GM21447 (cell line): Measurements from ENCODE around the gene DIP2B.
"Not testable (repeated sequence)": the region's sequence is repeated elsewhere in the genome, so short reads cannot be mapped to it uniquely, and the experiment has no call there.

Experiments used
- ATAC-seq: cut with Tn5 transposase; IDR thresholded peaks from one replicate; pipeline ENCODE4 v1.9.1; 2021; ENCODE audit not compliant: unreplicated experiment

Gene DIP2B

DNA sequence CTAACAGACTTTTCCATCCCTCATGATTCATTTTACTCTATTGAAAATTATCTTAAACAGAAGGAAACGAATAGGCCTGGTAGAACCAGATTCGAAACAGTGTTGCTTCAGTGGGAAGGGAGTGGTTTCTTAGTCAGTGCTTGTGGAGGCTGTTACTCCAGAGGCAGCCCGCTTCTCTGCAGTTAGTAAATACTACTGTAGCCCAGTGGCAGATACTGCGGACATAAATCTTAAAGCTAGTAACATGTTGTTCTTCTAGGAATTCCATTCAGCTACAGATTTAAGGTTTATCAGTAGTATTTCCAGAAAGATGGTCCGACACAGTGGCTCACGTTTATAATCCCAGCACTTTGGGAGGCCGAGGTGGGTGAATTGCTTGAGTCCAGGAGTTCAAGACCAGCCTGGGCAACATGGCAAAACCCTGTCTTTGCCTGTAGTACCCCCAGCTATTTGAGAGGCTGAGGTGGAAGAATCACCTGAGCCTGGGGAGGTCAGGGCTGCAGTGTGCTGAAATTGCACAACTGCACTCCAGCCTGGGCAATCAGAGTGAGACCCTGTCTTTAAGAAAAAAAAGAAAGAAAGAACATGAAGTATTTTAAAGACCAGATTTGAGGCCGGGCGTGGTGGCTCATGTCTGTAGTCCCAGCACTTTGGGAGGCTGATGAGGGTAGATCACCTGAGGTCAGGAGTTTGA, 45.9 kb downstream of the DIP2B start:
- ATAC-seq: no peak

DNA sequence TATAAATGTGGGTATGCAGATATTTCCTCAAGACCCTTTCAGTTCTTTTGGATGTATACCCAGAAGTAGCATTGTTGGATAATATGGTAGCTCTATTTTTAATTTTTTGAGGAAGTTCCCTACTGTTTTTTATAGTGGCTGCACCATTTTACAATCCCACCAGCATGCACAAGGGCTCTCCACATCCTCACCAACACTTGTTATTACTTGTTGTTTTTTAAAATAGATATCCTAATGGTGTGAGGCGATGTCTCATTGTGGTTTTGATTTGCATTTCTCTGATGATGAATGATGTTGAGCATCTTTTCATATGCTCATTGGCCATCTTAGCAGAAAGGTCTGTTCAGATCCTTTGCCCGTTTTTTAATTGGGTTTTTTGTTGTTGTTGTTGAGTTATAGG, 47.1 kb downstream of the DIP2B start:
- ATAC-seq: no peak

DNA sequence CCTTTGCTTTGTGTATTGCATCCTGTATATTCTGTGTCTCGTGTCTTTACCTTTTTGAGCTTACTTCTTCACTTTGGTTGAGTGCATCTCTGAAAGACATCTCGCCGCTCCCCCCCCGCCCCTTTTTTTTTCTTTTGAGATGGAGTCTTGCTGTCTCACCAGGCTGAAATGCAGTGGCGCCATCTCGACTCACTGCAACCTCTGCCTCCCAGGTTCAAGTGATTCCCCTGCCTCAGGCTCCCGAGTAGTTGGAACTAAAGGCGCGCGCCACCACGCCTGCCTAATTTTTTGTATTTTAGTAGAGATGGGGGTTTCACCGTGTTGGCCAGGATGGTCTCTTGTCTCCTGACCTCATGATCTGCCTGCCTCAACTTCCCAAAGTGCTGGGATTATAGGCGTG, 49.9 kb downstream of the DIP2B start:
- ATAC-seq: no peak

DNA sequence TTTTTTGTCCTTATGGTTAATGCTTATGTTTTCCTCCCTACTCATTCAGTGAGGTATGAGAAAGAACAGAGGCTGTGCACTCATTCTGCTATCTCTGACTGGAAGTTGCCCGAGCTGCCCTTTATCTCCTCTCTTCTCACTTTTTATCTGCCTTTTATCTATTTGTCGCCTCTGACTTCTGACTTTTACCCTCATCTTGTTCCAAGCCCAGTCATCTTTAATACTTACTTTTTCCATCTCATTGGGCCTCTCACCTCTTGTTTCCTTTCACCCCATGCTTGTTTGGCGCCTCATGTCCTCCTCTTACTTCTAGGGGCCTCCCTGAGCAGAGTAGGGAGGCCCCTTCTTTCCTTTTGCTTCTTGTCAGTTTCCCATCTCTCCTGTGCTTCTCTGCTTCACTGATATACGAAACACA, 50.7 kb downstream of the DIP2B start:
- no peak for ATAC-seq

DNA sequence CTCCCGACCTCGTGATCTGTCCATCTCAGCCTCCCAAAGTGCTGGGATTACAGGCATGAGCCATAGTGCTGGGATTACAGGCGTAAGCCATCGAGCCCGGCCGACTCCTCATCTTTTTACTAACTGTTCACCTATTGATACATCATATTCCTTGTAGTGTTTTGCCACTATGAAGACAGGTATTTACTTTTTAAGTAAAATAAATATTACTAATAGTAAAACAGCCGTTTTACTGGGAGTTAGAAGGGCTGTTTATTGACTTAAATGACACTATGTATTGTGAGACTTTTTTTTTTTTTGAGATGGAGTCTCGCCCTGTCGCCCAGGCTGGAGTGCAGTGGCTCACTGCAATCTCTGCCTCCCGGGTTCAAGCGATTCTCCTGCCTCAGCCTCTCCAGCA, 51.5 kb downstream of the DIP2B start:
- no peak for ATAC-seq

DNA sequence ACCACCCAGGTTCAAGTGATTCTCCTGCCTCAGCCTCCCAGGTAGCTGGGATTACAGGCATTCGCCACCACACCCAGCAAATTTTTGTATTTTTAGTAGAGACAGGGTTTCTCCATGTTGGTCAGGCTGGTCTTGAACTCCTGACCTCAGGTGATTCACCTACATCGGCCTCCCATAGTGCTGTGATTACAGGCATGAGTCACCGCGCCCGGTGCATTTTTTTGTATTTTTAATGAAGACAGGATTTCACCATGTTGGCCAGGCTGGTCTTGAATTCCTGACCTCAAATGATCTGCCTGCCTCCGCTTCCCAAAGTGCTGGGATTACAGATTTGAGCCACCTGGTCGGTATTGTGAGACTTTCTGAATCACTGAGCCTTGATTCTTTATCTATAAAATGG, 52.0 kb downstream of the DIP2B start:
- ATAC-seq: not testable (repeated sequence)

DNA sequence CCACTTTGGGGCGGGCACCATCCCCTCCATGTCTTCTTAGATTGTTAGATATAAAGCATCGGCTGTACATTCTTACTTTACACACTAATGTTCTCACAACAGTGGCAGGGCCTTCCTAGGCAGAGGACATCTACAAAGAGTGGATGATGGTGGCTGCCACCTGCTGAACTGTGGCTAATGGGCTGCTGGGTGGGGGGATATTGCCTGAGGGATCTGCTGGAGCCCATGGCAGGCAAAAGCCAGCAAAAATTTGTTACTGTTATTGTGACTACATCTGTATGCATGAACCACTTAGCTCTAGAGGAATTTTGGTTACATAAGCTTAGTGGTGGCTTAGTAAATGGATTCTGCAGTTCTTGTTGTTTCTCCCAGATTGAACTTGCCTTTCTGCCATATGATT, 52.6 kb downstream of the DIP2B start:
- ATAC-seq: no peak

DNA sequence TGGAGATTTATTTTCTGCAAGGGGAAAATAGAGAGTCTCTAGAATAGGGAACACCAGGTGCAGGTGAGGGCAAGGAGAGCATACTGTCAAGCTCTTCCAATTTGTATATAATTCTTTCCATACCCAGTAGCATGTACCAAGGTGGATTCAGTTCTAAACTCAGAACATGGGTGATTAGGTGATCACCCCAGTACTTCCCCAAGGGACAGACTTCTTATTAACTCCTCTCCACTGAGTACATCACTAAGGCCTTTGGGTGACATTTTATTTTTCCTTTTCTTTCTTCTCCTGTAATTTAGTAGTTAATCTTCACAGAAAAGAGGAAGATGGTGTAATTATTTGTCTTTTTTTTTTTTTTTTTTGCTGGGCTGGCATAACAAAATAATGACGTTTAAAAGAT, 54.2 kb downstream of the DIP2B start:
- no peak for ATAC-seq

DNA sequence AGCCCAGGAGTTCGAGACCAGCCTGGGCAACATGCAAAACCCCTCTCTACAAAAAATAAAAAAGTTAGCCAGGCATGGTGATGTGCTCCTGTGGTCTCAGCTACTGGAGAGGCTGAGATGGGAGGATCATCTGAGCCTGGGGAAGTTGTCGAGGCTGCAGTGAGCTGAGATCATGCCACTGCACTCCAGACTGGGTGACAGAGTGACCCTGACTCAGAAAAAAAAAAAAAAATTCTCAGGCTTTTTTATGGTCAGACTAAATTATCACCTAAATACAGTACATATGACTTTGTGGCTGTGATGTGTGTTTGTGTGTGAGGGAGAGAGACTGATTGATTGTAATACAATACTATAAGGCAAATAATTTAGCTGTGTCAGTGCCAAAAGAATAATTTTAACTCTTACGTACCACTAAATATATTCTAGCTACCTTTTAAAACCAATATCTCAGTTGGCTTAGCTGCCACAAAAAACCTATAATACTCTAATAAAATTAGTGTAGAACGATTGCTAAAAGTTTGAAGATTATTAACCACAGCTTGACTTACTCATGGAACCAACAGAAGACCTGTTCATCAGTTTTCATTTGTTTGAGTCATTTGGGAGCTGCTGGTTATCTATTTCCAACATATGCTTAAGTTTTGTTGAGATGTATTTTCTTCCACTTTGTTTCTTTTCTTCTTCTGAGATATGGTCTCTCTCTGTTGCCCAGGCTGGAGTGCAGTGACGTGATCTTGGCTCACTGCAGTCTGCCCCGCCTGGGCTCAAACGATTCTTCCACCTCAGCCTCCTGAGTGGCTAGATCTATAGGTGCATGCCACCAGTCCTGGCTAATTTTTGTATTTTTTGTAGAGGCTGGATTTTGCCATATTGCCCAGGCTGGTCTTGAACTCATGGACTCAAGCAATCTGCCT, 58.0 kb downstream of the DIP2B start:
- no peak for ATAC-seq

DNA sequence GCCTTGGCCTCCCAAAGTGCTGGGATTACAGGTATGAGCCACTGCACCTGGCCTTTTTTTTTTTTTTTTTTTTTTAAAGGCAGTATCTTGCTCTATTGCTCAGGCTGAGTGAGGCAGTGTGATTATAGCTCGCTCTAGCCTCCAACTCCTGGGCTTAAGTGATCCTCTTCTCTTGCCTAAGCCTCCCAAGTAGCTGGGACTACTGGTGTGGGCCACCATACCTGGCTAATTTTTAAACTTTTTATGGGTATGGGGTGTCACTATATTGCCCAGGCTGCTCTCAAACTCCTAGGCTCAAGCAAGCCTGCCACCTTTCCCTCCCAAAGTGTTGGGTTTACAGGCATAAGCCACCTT, 58.6 kb downstream of the DIP2B start:
- ATAC-seq: no peak

DNA sequence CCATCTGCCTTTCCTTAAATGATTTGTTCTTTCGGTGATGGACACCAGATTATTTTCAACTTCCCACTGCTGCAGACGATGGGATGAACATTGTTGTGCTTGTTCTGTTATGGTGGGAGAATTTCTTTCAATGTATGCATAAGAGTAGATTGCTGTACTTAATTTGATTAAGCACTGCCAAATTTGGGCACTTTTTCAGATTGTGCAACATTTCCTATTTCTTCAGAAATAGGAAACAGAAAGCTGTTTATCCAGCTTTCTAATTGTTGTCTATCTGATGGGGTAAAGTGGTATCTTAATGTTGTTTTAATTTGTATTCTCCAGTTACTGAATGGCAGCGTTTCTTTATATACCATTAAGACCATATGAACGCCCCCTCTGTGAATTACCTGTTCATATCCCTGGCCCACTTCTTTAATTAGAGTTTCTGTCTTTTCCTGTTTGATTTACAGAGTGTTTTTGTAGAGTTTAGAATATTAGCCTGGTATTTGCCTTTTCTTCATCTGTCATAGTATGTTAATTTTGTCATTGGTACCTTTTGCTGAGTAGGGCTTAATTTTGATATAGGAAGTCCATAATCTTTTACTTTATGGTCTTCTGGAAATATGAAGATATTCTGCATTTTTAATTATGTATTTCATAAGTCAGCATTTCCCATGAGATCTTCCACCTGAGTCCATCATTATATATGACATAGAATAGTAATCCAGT, 59.6 kb downstream of the DIP2B start:
- no peak for ATAC-seq

DNA sequence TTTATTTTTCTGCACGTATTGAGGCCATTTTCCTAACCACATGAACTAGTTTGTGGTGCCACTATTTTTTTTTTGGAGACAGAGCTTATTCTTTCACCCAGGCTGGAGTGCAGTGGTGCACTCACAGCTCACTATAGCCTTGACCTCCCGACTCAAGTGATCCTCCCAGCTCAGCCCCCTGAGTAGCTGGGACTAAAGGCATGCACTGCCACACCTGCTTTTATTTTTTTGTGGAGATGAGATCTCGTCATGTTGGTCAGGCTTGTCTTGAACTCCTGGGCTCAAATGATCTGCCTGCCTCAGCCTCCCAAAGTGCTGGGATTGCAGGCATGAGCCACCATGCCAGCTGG, 60.1 kb downstream of the DIP2B start:
- ATAC-seq: no peak

DNA sequence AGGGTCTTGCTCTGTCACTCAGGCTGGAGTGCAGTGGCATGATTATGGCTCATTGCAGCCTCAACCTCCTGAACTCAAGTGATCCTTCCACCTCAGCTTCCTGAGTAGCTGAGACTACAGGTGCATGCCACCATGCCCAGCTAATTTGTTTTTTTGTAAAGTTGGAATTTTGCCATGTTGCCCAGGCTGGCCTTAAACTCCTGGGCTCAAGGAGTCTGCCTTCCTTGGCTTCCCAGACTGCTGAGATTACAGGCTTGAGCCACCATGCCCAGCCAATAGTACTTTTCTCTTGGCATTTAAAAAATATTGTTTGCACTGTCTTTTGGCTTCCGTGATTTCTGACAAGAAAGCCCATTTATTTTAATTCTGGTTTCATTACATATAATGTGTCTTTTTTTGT, 61.3 kb downstream of the DIP2B start:
- no peak for ATAC-seq

DNA sequence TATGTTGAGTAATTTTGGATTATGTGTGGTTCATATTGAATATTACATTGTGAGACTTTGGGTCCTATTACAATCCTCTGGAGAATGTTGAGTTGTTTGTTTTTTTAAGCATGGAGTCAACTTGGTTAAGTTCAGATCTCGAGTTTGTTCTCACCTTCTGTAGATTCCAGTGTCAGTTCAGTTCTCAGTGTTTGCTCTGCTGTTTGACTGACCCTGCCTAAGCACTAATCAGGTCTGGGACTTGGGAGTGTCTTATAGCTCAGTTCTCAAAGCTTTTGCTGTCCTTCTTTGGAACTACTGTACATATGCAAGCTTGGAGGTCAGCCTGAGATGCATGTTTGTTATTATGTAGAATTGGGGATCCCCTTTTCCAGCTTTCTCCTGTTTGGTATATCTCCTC, 63.1 kb downstream of the DIP2B start:
- no peak for ATAC-seq

DNA sequence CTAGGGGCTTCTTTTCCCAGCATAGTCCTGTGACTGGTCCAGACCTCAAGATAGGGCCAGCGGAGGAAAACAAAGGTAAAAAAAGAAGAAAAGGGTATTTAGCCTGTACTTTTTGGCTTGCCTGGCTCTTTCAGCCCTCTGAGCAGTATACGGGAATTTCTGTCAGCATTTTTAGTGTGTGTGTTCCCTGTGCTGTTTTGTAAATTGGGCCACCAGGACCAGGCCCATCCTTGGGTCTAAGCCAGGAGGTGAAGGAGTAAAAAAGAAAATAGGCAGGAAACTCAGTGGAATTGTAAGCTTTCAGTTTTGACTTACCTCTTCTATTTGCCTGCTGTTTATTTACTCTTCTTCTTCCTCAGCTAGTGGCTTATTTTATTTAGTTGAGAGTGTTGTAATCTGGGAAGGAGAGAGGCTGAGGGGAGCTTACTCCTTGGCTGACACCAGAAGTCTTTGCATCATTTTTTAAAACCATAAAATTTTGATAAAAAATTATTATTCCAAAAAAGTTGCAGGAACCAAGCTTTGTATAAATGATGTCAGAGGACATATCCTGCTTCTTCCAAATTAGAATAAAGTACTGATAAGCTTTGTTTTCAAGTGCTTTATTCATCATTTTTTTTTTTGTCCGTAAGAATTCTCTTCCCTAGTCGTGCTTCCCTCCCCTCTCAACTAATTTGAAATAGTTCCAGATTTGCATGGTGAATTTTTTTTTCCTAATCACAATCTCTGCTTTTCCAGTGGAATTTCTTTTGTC, 63.7 kb downstream of the DIP2B start:
- no peak for ATAC-seq

DNA sequence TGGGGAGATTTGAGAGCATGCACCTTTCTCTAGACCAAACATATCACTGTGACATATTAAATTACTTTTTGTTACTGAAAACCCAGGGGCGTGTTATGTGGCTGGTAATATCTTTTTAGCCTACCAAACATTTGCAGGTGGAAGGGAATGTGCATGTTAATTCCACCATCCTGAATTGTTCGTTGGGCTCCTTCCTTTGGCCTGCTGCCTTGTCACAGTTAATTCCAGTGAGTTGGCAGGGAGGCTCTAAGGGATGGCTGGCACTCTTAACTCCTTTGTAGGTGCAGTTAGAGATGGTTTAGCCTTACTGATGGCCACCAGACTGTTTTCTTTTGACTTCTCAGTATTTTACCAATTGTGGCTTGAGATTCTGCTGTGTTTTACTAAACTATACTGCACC, 64.5 kb downstream of the DIP2B start:
- no peak for ATAC-seq

DNA sequence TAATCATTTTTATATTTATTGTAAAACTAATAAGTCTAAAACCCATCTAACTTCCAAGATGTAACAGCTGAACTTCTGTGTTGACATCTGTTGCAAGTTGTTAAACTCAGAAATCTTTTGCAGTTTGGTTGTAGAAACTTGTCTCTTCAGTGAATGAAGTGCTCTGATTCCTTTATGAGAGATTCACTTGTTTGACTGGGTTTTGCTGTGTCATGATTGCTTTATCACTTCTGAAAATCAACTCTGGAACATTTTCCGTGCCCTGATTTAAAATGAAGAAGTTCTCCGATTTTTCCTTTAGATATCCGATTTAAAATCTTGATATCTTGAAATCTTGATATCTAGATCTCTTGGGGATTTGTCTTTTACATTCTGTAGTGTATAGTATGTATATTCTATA, 65.1 kb downstream of the DIP2B start:
- ATAC-seq: no peak

DNA sequence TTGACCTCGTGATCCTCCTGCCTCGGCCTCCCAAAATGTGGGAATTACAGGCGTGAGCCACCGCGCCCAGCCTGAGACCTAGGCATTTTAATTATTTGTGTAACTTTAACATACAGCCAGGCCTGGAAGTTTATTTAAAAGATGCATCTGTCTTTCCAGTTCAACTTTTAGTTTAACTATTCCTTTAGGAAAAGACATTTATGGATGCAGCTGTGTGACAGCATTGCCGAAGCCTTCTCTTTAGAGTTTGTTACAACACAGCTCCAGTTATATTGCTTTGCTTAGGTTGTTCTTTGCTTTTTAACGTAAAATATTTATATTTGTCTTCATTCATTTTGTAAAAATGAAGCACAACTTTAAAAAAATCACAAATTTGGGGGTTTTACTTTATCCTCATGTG, 67.0 kb downstream of the DIP2B start:
- no peak for ATAC-seq

DNA sequence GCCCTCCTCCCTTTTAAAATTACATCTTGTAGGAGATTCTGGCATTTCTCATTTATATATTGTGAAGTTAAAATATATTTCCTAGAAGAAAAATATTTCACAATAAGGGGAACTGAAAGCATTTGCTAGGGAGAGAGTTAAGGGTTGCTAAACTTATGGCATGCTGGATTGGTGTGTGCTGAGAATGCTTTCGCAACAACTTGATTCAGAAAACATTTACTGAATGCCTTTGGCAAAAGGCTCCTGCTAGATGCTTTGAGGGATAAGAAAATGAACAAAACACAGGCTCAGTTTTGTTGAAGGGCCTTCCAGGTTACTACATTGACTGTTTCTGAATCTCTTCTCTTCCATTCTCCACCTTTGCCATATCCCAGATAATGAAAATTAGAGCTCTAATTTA, 67.5 kb downstream of the DIP2B start:
- no peak for ATAC-seq

DNA sequence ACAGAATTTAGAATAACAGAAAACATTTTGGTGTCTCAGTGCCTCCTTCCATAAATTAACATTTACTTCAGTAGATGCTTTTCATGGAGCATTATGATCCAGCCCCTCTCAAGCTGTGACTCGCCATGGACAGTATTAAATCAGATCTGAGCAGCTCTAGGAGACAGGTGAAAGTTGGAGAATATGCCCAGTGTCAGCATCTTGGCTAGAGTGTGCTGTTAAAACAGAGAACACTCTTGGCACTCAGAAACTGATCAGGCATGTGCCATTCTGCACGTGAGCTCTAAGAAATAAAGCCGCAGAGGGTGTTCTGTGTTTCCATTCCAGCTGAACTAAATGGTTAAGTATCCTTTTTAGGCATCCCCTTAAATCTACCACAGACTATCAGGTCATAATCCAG, 68.0 kb downstream of the DIP2B start:
- ATAC-seq: no peak

DNA sequence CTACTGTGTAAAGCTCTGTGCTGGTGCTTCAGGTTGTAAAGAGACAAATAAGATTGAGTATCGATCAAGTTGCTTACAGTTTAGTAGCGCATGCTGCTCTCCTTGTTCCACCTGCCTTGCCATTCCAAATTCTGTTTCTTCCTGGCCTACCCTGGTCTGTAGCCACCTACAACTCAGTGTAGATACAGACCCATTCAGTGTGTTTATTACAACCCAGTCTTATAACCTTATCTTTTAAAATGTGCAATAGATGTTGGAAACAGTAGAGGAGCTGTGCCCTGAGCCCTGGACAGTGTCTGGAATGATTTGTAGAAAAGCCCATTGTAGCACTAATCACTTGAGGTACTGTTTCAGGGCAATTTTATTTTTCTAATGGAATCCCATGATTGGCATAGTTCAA, 68.5 kb downstream of the DIP2B start:
- ATAC-seq: no peak
